Stimulated activated CD4-positive, alpha-beta T cell treated with anti-CD3 and anti-CD28 coated beads, Interleukin-4, amount 100 ng/mL, for 4 hours (primary cell): ENCODE measurements around the gene LSM12.
"Not testable (repeated sequence)": the region's sequence is repeated elsewhere in the genome, so short reads cannot be mapped to it uniquely, and the experiment has no call there.

Experiments used
- DNase-seq, 2 experiments: peaks; one replicate each; pipeline ENCODE4 v3.0.0-alpha.2; 2020

LSM12 gene

GRCh38 chr17:44006598-44007345 lies 59.7 kb downstream of the LSM12 start:
- DNase-seq: peak; percentile 97 to 98

GRCh38 chr17:44006272-44006597 lies 60.2 kb downstream of the LSM12 start:
- no peak for DNase-seq

- DNase-seq: peak; percentile 16 to 27
These were observed 60.8 kb downstream of the LSM12 start for GRCh38 chr17:44005527-44006271.

GRCh38 chr17:44004761-44005526 lies 61.5 kb downstream of the LSM12 start:
- DNase-seq: peak in 1 of 2 experiments; percentile 5

GRCh38 chr17:44004077-44004760 lies 62.3 kb downstream of the LSM12 start, which contains the start of gene NAGS:
TSS of gene NAGS (plus strand) at chr17:44004622. CDS start at chr17:44004664, 42 bp downstream.
- peak in 1 of 2 experiments; percentile 1 for DNase-seq

- DNase-seq: no peak
These were observed 64.2 kb downstream of the LSM12 start for GRCh38 chr17:44002141-44002848.

- DNase-seq: no peak
These were observed 65.0 kb downstream of the LSM12 start for GRCh38 chr17:44001461-44001920.

GRCh38 chr17:44000871-44001460 lies 65.5 kb downstream of the LSM12 start:
- no peak for DNase-seq

- DNase-seq: no peak
These were observed 66.2 kb downstream of the LSM12 start for GRCh38 chr17:44000141-44000860.

GRCh38 chr17:43999024-43999423 lies 67.4 kb downstream of the LSM12 start:
- no peak for DNase-seq

- no peak for DNase-seq
These were observed 67.9 kb downstream of the LSM12 start for GRCh38 chr17:43998552-43998951.

- DNase-seq: not testable (repeated sequence)
These were observed 69.3 kb downstream of the LSM12 start for GRCh38 chr17:43997180-43997579.

- no peak for DNase-seq
These were observed 71.4 kb downstream of the LSM12 start for GRCh38 chr17:43995150-43995471.

- DNase-seq: peak; percentile 51 to 62
These were observed 72.0 kb downstream of the LSM12 start for GRCh38 chr17:43994272-43995149.

GRCh38 chr17:43992641-43993040 lies 73.8 kb downstream of the LSM12 start:
- no peak for DNase-seq

- DNase-seq: no peak
These were observed 78.2 kb downstream of the LSM12 start for GRCh38 chr17:43988301-43988700.

- DNase-seq: no peak
These were observed 79.1 kb downstream of the LSM12 start for GRCh38 chr17:43987131-43988021.

- DNase-seq: no peak
These were observed 80.1 kb downstream of the LSM12 start for GRCh38 chr17:43986225-43986981.
